SK-N-MC (cell line): ENCODE measurements around the gene SERPINE1.
A peak's percentile ranks its signal among the peaks of the same experiment; 100 is the strongest.
"Not testable (repeated sequence)": the region's sequence is repeated elsewhere in the genome, so short reads cannot be mapped to it uniquely, and the experiment has no call there.

ENCODE experiments used
- DNase-seq: peaks from one replicate; pipeline ENCODE4 v3.0.0-alpha.2; 2011; ENCODE audit warnings: low read depth, low spot score
- H3K27ac ChIP-seq: fragments of 200-600 bp; sonication (generic); 2 replicates; pipeline ENCODE4 v1.5.1; 2016; ENCODE audit warnings: mixed run types
- H3K36me3 ChIP-seq: fragments of 200-600 bp; sonication (generic); 2 replicates; pipeline ENCODE4 v1.6.1; 2017; ENCODE audit warnings: antibody characterized with exemption, low read length, mixed read lengths; ENCODE audit not compliant: insufficient read depth
- H3K4me3 ChIP-seq: fragments of 200-600 bp; sonication (generic); 2 replicates; pipeline ENCODE4 v1.5.1; 2016
- H3K9ac ChIP-seq: fragments of 200-600 bp; sonication (generic); 2 replicates; pipeline ENCODE4 v1.8.0; 2017; ENCODE audit warnings: mixed run types, mixed read lengths; ENCODE audit not compliant: insufficient read length
- H3K9me3 ChIP-seq: fragments of 200-600 bp; sonication (generic); 2 replicates; pipeline ENCODE4 v1.6.1; 2017; ENCODE audit warnings: low read depth, mild to moderate bottlenecking, antibody characterized with exemption, low read length, moderate library complexity, mixed read lengths
- EZH2 ChIP-seq: fragments of 200-600 bp; sonication (generic); IDR thresholded peaks from one replicate; pipeline ENCODE4 v1.6.1; 2017; ENCODE audit warnings: antibody characterized with exemption
- FOXP2 ChIP-seq: optimal IDR thresholded peaks from 2 replicates; pipeline ENCODE3; 2011; ENCODE audit warnings: mild to moderate bottlenecking, moderate library complexity; ENCODE audit not compliant: insufficient read depth; ENCODE audit errors: extremely low read length, control extremely low read depth
- POLR2AphosphoS5 ChIP-seq: IDR thresholded peaks from 2 replicates; pipeline ENCODE4 v1.6.1; 2012; ENCODE audit warnings: mild to moderate bottlenecking, low read depth, low read length, borderline replicate concordance

SERPINE1 gene

DNA sequence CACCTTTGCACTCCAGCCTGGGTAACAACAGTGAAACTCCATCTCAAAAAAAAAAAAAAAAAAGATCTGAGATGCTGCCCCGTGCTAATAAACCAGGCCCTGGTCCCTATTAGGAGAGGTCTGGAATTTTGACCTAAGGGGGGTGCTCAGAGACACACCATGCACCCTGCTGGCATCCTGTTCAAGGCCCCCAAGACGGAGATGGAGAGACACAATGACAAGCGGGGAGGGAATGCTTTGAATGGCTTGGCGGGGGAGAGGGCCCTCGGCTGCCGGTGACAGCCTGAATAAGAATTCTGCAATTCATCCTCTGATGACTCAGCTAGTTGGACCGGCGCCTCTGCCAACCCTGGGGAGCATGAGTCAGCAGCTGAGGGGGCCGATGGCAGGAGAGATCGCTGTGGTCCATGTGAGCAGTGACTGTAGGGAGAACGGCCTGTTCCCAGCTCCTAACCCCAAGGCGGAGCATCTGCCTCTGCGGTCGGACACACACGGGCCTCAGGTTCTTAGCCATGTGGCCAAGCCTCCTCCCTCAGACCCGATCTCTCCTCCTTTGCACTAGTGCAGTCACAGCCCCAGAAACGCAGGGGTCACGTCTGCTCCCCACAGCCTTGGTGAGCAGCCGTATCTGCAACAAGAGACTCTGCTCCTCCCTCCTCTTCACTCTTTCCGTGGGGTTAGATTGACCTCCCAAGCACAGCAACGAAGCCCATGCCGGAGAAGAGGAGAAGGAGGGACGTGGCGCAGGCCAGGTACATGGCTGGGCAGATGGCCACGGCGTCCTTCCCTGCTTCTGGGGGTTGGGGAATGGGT lies 26.7 kb upstream of the SERPINE1 start:
- Histone ChIP-seq H3K4me3 (peak overlapping the region; percentile 33; the same call in 1 of the 2 replicates), H3K36me3 (no peaks in the 10 kb centered on the region), H3K9ac (peak overlapping the region; percentile 45), H3K27ac (peak overlapping the region; percentile 56; the same call in 1 of the 2 replicates), H3K9me3 (no peaks in the 10 kb centered on the region)
- TF ChIP-seq EZH2 (no peak), FOXP2 (no peak), POLR2AphosphoS5 (no peak)
- peak; percentile 34 for DNase-seq

DNA sequence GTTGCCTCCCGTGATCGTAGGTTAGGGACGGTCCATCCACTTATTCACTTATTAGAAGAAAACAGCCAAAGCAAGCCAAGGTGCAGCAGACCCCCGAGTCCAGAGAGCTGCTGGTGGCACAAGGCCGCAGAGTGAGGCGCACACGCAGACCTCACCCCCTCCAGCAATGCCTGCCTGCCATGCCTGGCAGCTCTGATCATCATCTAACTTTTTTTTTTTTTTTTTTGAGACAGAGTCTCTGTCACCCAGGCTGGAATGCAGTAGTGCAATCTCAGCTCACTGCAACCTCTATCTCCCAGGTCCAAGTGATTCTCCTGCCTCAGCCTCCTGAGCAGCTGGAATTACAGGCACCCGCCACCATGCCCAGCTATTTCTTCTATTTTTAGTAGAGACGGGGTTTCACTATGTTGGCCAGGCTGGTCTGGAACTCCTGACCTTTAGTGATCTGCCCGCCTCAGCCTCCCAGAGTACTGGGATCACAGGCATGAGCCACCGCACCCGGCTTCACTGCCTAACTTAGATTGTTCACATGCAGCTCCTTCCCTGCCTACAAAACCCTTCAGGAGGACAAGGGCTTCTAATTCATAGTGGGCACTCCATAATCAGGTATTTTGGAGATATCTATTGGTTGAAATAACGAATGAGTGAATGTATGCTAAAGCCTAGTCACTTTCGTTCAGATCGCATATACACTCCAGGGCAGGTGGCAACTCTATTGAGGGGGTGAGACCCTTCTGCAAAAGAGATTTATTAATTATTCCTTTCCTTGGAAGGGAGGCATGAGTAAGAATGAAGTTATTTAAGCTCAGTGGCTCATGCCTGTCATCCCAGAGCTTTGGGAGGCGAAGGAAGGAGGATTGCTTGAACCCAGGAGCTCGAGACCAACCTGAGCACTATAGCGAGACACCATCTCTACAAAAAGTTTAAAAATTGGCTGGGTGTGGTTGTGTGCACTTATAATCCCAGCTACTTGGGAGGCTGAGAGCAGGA lies 25.8 kb upstream of the SERPINE1 start:
- Histone ChIP-seq H3K9me3 (no peaks in the 10 kb centered on the region), H3K27ac (peak overlapping the region; percentile 56; the same call in 1 of the 2 replicates), H3K9ac (no peak overlapping the region), H3K4me3 (no peak overlapping the region), H3K36me3 (no peaks in the 10 kb centered on the region)
- TF ChIP-seq POLR2AphosphoS5 (no peak), FOXP2 (no peak), EZH2 (no peak)
- DNase-seq, result no peak

GRCh38 chr7:101102026-101102425 lies 24.9 kb upstream of the SERPINE1 start:
- TF ChIP-seq FOXP2, result no peak
- Histone ChIP-seq H3K9ac (no peak overlapping the region), H3K27ac (no peak overlapping the region), H3K9me3 (no peaks in the 10 kb centered on the region), H3K36me3 (no peaks in the 10 kb centered on the region), H3K4me3 (no peak overlapping the region)
- DNase-seq, result no peak

DNA sequence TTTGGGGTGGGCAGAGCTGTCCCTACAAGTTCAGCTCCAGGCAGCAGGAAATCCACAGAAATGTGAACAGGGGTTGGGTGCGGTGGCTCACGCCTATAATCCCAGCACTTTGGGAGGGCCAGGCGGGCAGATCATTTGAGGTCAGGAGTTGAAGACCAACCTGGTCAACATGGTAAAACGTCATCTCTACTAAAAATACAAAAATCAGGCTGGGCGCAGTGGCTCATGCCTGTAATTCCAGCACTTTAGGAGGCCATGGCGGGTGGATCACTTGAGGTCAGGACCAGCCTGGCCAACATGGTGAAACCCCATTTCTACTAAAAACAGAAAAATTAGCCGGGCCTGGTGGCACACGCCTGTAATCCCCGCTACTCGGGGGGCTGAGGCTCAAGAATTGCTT lies 23.2 kb upstream of the SERPINE1 start:
- not testable (repeated sequence) for H3K27ac ChIP-seq, DNase-seq, H3K4me3 ChIP-seq, H3K9me3 ChIP-seq, H3K9ac ChIP-seq, H3K36me3 ChIP-seq

GRCh38 chr7:101104193-101104713 lies 22.7 kb upstream of the SERPINE1 start:
- Histone ChIP-seq H3K9me3 (no peaks in the 10 kb centered on the region), H3K4me3 (no peak overlapping the region), H3K27ac (no peak overlapping the region), H3K36me3 (no peaks in the 10 kb centered on the region), H3K9ac (no peak overlapping the region)
- TF ChIP-seq FOXP2 (no peak), POLR2AphosphoS5 (no peak), EZH2 (no peak)
- no peak for DNase-seq

DNA sequence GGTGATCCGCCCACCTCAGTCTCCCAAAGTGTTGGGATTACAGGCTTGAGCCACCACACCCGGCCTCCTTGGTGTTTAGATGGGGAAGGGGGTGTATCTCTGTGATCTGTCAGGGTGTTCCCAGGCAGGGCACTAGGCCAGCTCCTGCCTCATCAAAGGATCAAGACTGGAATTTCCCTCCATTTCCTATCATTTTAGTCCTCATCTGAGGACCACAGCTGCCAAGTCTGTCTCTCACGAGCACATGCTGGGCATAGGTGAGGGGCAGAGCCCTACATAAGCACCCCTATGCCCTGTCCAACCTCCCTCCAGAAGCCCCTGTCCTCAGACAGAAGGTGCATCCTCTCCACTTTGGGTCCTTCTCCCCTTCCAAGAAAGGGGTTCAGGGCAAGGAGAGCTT lies 22.1 kb upstream of the SERPINE1 start:
- TF ChIP-seq FOXP2, result no peak
- no peak for TF ChIP-seq EZH2
- TF ChIP-seq POLR2AphosphoS5, result no peak
- Histone ChIP-seq H3K4me3 (no peak overlapping the region), H3K36me3 (no peaks in the 10 kb centered on the region), H3K27ac (no peak overlapping the region), H3K9ac (no peak overlapping the region), H3K9me3 (no peaks in the 10 kb centered on the region)
- no peak for DNase-seq

- H3K9ac ChIP-seq, H3K4me3 ChIP-seq, H3K9me3 ChIP-seq, DNase-seq, H3K27ac ChIP-seq, H3K36me3 ChIP-seq: not testable (repeated sequence)
Measured at GRCh38 chr7:101105248-101105647, 21.7 kb upstream of the SERPINE1 start.

- H3K4me3 ChIP-seq, result no peak overlapping the region
- H3K9me3 ChIP-seq, result no peaks in the 10 kb centered on the region
- DNase-seq, result no peak
- TF ChIP-seq FOXP2, result no peak
- TF ChIP-seq POLR2AphosphoS5, result no peak
- no peak for TF ChIP-seq EZH2
- H3K36me3 ChIP-seq, result no peaks in the 10 kb centered on the region
- no peak overlapping the region for H3K27ac ChIP-seq
- no peak overlapping the region for H3K9ac ChIP-seq
Measured at GRCh38 chr7:101106386-101106785, 20.5 kb upstream of the SERPINE1 start.
